Breast epithelium (tissue), 4 donors: Measurements from ENCODE around the gene HDGFL1. TPM values are rescaled to one million over a fixed set of nuclear protein-coding genes. Genes with fewer than 3 reads are reported as not detected.
A peak's percentile ranks its signal among the peaks of the same experiment; 100 is the strongest.

Experiments
- DNase-seq, 2 donors: peaks; one replicate each; pipeline ENCODE4 v3.0.0-alpha.2; 2019; ENCODE audit warnings: low spot score in 2 of 2
- H3K27ac ChIP-seq, 2 donors: fragments of 200-600 bp; sonication (generic) in 1 of 2; one replicate each; pipeline ENCODE4 v1.5.1; 2016 to 2019; ENCODE audit warnings: mild to moderate bottlenecking in 1 of 2
- H3K27me3 ChIP-seq, 2 donors: fragments of 200-600 bp; sonication (generic) in 1 of 2; one replicate each; pipeline versions ENCODE4 v1.5.1 to v1.6.0; 2017 to 2019; ENCODE audit warnings: control low read depth in 1 of 2, mild to moderate bottlenecking in 1 of 2
- H3K36me3 ChIP-seq: fragments of 200-600 bp; one replicate; pipeline ENCODE4 v1.5.1; 2019
- H3K4me1 ChIP-seq, 2 donors: fragments of 200-600 bp; sonication (generic); one replicate each; pipeline ENCODE4 v1.5.1; 2016 to 2019; ENCODE audit warnings: control low read depth in 1 of 2
- H3K4me3 ChIP-seq, 3 donors: fragments of 200-600 bp; sonication (generic); 1 replicate in 2 of 3; 2 replicates in 1 of 3; pipeline ENCODE4 v1.5.1; 2016 to 2019; ENCODE audit warnings: mild to moderate bottlenecking in 3 of 3, moderate library complexity in 2 of 3
- H3K9me3 ChIP-seq, 2 donors: fragments of 200-600 bp; sonication (generic) in 1 of 2; one replicate each; pipeline ENCODE4 v1.5.1; 2016 to 2019; ENCODE audit warnings: control low read depth in 1 of 2
- POLR2A ChIP-seq: fragments of 450-650 bp; IDR thresholded peaks from one replicate; pipeline ENCODE4 v1.6.1; 2016; ENCODE audit warnings: antibody characterized with exemption, mild to moderate bottlenecking, moderate library complexity
- POLR2AphosphoS5 ChIP-seq, 3 donors: sonication (generic); formaldehyde crosslinking; IDR thresholded peaks; one replicate each; pipeline ENCODE4 v1.6.1; 2017; ENCODE audit warnings: antibody characterized with exemption in 3 of 3
- intact Hi-C: fragments of 100-400 bp; cut with DNase I; formaldehyde crosslinking; loops from one replicate; pipeline ENCODE4 v1.15.1; 2023; ENCODE audit warnings: low total_unique reads
- total RNA-seq, 3 donors: library from RNA; depleted of rRNA; stranded (reverse); fragments of >200 nt; gene quantifications; one replicate each; pipeline ENCODE4 v1.1.0, GENCODE V29; 2016
- TF ChIP-seq, protein P1 (sequence below), 3 donors: fragments of 450-650 bp; IDR thresholded peaks; one replicate each; pipeline ENCODE4 v1.5.1; 2016 to 2017; ENCODE audit warnings: antibody characterized with exemption in 3 of 3, mild to moderate bottlenecking in 3 of 3, moderate library complexity in 3 of 3

Gene HDGFL1
- total RNA-seq, 3 donors from 2014 or later: not detected

GRCh38 chr6:22598339-22598738 lies 29.0 kb downstream of the HDGFL1 start:
- Histone ChIP-seq H3K27me3 (no peaks in the 10 kb centered on the region), H3K27ac (no peak overlapping the region), H3K4me1 (no peaks in the 10 kb centered on the region), H3K4me3 (peak overlapping the region in 1 of 3 donors; percentile 10), H3K36me3 (no peaks in the 10 kb centered on the region), H3K9me3 (no peaks in the 10 kb centered on the region)
- intact Hi-C loops: no loop called here
- DNase-seq: no peak
- TF ChIP-seq, protein P1, sequence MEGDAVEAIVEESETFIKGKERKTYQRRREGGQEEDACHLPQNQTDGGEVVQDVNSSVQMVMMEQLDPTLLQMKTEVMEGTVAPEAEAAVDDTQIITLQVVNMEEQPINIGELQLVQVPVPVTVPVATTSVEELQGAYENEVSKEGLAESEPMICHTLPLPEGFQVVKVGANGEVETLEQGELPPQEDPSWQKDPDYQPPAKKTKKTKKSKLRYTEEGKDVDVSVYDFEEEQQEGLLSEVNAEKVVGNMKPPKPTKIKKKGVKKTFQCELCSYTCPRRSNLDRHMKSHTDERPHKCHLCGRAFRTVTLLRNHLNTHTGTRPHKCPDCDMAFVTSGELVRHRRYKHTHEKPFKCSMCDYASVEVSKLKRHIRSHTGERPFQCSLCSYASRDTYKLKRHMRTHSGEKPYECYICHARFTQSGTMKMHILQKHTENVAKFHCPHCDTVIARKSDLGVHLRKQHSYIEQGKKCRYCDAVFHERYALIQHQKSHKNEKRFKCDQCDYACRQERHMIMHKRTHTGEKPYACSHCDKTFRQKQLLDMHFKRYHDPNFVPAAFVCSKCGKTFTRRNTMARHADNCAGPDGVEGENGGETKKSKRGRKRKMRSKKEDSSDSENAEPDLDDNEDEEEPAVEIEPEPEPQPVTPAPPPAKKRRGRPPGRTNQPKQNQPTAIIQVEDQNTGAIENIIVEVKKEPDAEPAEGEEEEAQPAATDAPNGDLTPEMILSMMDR (IDR thresholded peaks at IDR 0.05): no peak
- no peak for TF ChIP-seq POLR2A
- TF ChIP-seq POLR2AphosphoS5 (IDR thresholded peaks at IDR 0.05): no peak

- H3K36me3 ChIP-seq: no peaks in the 10 kb centered on the region
- H3K4me3 ChIP-seq: no peak overlapping the region
- TF ChIP-seq, protein P1 (IDR thresholded peaks at IDR 0.05): no peak
- TF ChIP-seq POLR2AphosphoS5 (IDR thresholded peaks at IDR 0.05): no peak
- no peak for TF ChIP-seq POLR2A
- intact Hi-C loops: no loop called here
- peak overlapping the region in 1 of 2 donors; percentile 6 for H3K27ac ChIP-seq
- no peaks in the 10 kb centered on the region for H3K9me3 ChIP-seq
- no peaks in the 10 kb centered on the region for H3K27me3 ChIP-seq
- no peak for DNase-seq
- H3K4me1 ChIP-seq: no peaks in the 10 kb centered on the region
Measured at GRCh38 chr6:22600059-22600458, 30.7 kb downstream of the HDGFL1 start.

DNA sequence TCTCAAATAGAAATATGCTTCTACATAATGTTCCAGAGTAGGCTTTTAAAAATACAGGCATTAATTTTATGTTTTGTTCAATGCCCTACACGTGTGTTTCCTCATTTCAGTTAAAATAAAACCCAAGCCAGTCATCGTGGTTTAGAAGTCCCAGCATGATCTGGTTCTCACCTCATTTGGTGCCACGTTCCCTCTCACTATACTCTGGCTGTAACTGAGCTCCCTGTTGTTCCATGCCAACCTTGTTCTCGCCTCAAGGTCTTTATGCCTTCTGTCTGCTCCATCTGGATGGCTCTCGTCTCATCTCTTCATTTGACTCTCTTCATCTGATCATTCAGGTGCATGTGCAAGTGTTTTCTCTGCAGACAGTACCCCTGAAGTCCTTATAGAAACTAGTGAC lies 32.6 kb downstream of the HDGFL1 start:
- H3K27me3 ChIP-seq: no peaks in the 10 kb centered on the region
- H3K4me1 ChIP-seq: no peaks in the 10 kb centered on the region
- H3K9me3 ChIP-seq: no peaks in the 10 kb centered on the region
- DNase-seq: no peak
- intact Hi-C loops: no loop called here
- TF ChIP-seq, protein P1 (IDR thresholded peaks at IDR 0.05): no peak
- TF ChIP-seq POLR2A (no peak), POLR2AphosphoS5 (IDR thresholded peaks at IDR 0.05) (no peak)
- no peak overlapping the region for H3K4me3 ChIP-seq
- no peak overlapping the region for H3K27ac ChIP-seq
- H3K36me3 ChIP-seq: no peaks in the 10 kb centered on the region

DNA sequence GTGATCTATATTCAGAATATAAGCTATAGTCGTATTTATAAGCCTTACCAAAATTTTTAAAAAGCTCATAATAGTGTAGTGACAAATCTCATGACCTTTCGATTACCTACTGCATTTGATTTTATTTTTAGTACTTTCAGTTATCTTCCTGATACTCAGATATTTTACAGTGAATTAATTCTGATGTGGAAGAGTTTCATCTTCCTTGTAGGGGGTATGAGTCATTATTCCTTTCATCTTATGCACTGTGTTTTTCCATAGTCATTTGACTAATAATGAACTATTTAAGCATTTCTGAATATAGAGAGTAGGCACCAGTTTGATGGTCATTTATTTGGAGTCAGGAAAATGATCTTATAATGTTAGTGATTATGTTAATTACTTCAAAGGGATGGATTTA lies 36.4 kb downstream of the HDGFL1 start:
- TF ChIP-seq POLR2A: no peak
- TF ChIP-seq, protein P1 (IDR thresholded peaks at IDR 0.05): no peak
- TF ChIP-seq POLR2AphosphoS5 (IDR thresholded peaks at IDR 0.05): no peak
- no peak overlapping the region for H3K4me3 ChIP-seq
- H3K4me1 ChIP-seq: no peaks in the 10 kb centered on the region
- no peaks in the 10 kb centered on the region for H3K27me3 ChIP-seq
- no peaks in the 10 kb centered on the region for H3K9me3 ChIP-seq
- intact Hi-C loops: no loop called here
- H3K27ac ChIP-seq: no peak overlapping the region
- no peaks in the 10 kb centered on the region for H3K36me3 ChIP-seq
- no peak for DNase-seq

- no peak for DNase-seq
- Histone ChIP-seq H3K4me1 (no peaks in the 10 kb centered on the region), H3K27ac (no peak overlapping the region), H3K36me3 (no peaks in the 10 kb centered on the region), H3K27me3 (no peaks in the 10 kb centered on the region), H3K9me3 (no peaks in the 10 kb centered on the region), H3K4me3 (no peak overlapping the region)
- intact Hi-C loops: no loop called here
- TF ChIP-seq, protein P1 (IDR thresholded peaks at IDR 0.05): no peak
- TF ChIP-seq POLR2A (no peak), POLR2AphosphoS5 (IDR thresholded peaks at IDR 0.05) (no peak)
Measured at GRCh38 chr6:22610127-22610526, 40.8 kb downstream of the HDGFL1 start.
